ENCODE measurements around the gene SH3BGRL2.
A peak's percentile ranks its signal among the peaks of the same experiment; 100 is the strongest.
"Not testable (repeated sequence)": the region's sequence is repeated elsewhere in the genome, so short reads cannot be mapped to it uniquely, and the experiment has no call there.

The SH3BGRL2 gene

DNA sequence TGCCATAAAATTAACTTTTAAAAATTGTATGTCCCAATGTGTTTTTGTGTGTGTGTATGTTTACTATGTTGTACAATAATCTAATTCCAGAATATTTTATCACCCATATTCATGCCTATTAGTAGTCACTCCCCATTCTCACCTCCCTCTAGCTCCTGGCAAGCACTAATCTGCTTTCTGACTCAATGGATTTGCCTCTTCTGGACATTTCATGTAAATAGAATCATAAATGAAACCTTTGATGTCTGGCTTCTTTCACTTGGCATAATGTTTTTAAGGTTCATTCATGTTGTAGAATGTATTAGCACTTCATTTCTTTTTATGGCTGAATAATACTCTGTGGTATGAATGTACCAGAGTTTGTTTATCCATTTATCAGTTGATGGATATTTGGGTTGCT is 15.4 kb downstream of the SH3BGRL2 start:
- H3K27ac ChIP-seq: no peak overlapping the region
- DNase-seq (ENCODE audit: low read depth, low spot score): no peak

DNA sequence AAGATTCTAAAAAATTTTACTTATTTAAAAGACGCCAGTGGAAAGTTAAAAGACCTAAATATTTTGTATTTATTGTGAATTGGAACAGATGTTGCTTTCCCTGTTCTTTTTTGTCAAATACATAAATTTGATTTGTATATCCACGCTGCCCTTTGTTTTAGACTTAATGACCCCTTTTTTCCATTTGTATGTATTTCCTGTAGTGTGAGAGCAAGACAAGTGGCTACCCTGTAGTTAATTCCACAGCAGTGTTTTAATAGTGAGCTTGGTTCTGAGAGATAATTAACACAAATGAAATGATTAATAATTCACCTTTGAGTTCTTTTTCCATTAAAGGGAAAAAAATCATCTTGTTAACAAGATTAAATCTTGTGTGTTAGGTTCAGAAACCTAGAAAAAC is 16.6 kb downstream of the SH3BGRL2 start:
- no peak for DNase-seq (ENCODE audit: low read depth, low spot score)
- H3K27ac ChIP-seq: no peak overlapping the region

DNA sequence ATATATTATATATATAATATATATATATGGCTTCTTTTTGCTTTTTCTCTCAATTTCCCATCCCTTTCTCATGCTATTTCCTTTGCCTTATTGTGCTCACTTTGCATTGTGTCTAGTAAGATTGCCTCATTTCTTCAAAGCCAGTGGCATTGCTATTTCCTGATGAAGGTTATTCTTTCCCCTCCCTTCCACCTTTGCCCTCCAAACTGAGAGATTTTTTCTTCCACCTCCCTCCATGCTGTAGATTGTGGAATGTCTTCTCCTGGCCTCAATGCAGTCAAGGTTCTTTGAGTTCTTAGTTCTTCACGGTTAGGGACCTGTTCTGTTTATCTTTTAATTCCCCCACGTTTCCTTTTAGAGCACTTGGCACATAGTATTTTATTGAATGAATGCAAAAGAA is 17.2 kb downstream of the SH3BGRL2 start:
- H3K27ac ChIP-seq: no peak overlapping the region
- no peak for DNase-seq (ENCODE audit: low read depth, low spot score)

GRCh38 chr6:79649016-79649415 is 17.9 kb downstream of the SH3BGRL2 start:
- no peak overlapping the region for H3K27ac ChIP-seq
- no peak for DNase-seq (ENCODE audit: low read depth, low spot score)

DNA sequence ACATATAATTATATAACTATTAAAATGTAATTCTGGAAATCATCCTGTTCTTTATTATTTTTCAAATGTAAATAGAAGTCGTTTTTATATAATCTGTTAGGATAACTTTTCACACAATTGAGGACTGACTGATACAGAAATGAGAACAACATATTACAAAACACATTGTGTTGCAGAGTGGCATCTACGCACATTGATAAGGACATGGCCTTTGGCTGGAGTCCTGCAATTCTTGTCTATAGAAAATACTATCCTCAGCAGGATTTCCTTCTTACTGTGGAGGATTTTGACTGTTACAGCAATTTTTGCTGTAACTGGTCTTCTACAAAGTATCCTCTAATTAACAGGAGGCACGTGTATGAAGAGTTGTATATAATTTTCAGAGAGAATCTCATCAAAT is 19.8 kb downstream of the SH3BGRL2 start:
- no peak overlapping the region for H3K27ac ChIP-seq
- no peak for DNase-seq (ENCODE audit: low read depth, low spot score)

DNA sequence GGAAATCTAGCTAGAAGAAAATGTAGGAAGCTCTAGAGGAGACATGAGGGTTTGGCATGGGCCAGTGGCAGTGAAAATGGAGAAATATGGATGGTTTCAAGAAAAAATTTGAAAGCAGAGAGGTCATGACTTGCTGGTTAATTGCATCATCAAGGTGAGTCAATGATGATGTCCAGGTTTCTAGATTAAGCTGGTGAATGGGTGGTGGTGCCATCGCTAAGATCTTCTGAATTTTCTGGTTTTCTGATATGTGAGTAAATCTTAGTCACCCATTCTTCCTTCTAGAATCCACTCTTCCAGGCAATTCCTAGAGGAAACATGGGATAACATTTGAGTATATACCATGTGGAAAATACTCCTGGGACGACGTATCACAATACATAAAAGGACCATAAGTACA is 25.0 kb downstream of the SH3BGRL2 start:
- DNase-seq (ENCODE audit: low read depth, low spot score): no peak
- peak overlapping the region; percentile 21 for H3K27ac ChIP-seq

DNA sequence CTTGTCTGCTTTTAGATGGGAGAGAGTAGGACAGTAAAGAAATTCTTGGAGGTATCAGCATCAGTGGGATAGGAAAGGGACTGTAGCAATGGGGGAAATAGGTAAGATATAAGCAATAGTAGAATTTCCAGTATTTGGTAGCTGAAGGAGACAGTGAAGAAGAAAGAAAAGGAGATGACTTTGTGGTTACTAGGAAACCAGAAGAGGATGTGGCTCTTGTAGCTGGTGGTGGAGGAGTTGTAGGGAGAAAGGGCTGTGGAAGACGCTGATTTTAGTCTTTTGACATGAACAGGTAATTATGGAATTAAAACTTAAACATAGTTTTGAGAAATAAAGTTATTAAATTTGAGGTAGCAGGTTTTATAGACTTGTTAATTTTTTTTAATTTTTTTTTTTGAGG is 26.1 kb downstream of the SH3BGRL2 start:
- no peak for DNase-seq (ENCODE audit: low read depth, low spot score)
- no peak overlapping the region for H3K27ac ChIP-seq

DNA sequence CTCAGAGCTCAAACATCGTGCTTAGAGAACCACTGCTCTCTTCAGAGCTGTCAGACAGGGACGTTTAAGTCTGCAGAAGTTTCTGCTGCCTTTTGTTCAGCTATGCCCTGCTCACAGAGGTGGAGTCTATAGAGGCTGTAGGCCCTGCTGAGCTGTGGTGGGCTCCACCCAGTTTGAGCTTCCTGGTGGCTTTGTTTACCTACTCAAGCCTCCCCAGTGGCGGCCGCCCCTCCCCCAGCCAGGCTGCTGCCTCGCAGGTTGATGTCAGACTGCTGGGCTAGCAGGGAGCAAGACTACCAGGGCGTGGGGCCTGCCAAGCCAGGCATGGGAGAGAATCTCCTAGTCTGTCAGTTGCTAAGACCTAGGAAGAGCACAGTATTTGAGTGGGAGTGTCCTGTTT is 32.5 kb downstream of the SH3BGRL2 start:
- not testable (repeated sequence) for DNase-seq (ENCODE audit: low read depth, low spot score); H3K27ac ChIP-seq

DNA sequence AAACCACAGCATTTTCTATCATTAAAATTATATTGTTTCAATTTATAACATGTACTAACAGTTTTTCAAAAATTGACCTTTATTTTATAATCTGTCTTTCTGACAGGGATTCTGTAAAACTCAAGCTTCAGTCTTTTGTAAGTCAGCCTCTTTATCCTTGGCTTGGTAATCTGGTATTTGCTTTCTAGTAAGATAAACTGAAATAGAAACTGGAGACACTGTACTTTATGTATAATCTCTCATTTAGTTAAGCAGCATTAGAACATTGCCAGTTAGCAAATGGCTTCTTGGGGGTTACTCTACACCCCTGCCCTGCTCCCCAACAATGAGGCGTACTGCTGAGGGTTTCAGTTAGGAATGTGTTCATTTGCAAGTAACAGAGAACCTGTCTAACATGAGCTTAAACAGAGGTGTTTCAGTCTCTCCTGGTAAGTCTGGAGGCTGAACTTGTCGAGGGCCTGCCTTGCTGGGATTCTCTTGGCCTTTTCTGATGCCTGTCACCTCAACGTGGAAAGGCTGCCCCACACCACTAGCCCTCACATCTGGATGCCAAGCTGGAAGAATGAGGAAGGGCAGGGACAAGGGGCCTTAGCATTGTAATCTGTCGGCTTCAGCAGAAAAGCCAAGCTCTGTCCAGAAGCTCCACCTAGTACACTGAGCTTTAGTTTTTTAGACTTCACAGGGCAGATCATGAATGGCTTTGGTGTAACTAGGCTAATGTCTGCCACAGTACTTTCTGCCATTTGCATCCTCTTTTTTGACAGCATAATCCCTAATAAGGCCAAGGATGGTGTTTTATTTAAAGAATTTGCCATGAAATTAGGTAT is 34.8 kb downstream of the SH3BGRL2 start:
- DNase-seq (ENCODE audit: low read depth, low spot score): no peak
- no peak overlapping the region for H3K27ac ChIP-seq

DNA sequence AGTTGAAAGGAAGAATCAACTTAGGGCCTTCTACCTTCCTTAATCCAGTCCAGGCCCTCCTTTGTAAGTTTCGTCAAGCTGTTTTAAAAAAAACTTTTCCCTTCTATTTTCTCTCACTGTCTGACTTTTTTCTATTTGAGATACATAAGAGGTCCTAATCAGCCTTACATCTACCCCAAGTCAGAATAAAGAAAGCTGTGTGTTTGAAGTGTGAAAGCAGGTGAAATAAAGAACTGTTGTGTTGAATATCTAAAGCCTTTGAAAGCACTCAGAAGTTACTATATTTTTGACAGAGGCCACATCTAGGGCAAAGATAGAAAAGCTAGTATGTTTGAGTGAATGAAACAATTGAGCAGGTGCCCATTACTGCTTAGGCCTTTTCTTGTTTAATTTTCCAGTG is 35.5 kb downstream of the SH3BGRL2 start:
- no peak overlapping the region for H3K27ac ChIP-seq
- DNase-seq (ENCODE audit: low read depth, low spot score): no peak

DNA sequence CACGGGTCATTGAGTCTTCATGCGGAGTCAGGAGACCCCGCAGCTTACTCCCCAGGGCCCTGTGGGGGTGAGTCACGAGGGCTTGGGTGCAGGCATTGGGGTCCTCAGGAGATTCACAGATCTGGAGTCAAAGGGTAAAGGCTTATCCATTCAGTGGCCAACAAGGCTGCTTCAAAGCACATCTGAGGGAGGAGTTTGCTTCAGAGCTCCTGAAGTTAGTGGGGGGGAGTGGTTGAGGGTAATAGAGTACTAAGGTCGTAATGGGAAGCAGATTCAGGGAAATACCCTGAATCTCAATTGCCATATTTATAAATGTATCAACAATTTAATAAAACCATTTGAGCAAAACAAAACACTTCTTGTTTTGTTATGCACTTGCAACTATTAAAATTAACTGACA is 37.3 kb downstream of the SH3BGRL2 start:
- no peak overlapping the region for H3K27ac ChIP-seq
- no peak for DNase-seq (ENCODE audit: low read depth, low spot score)

GRCh38 chr6:79669766-79670165 is 38.6 kb downstream of the SH3BGRL2 start:
- H3K27ac ChIP-seq: no peak overlapping the region
- DNase-seq (ENCODE audit: low read depth, low spot score): no peak

DNA sequence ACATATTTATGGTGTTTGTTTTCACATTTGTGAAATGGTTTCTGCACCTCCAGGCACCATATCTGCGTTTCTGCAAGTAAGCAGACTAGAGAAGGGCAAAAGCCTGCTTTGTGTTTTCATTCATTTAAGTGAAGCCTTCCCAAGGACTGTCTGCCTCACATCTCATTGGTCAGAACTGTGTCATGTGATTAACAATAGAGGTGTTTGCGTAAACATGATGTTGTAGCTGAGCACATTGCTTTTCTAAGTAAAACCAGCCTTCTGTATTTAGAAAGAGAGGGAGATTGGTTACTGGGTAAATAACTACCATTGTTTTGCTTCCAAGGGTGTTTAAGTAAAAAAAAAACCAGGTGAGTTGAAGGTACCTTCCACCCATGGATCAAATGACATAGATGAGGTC is 39.7 kb downstream of the SH3BGRL2 start:
- H3K27ac ChIP-seq: peak overlapping the region; percentile 82
- DNase-seq (ENCODE audit: low read depth, low spot score): no peak

GRCh38 chr6:79671600-79672266 is 40.6 kb downstream of the SH3BGRL2 start:
- DNase-seq (ENCODE audit: low read depth, low spot score): peak; percentile 76
- peak overlapping the region; percentile 82 for H3K27ac ChIP-seq

- DNase-seq (ENCODE audit: low read depth, low spot score): no peak
- peak overlapping the region; percentile 82 for H3K27ac ChIP-seq
Measured at GRCh38 chr6:79672631-79673111, 41.5 kb downstream of the SH3BGRL2 start.

GRCh38 chr6:79673947-79674346 is 42.8 kb downstream of the SH3BGRL2 start:
- no peak for DNase-seq (ENCODE audit: low read depth, low spot score)
- H3K27ac ChIP-seq: no peak overlapping the region

DNA sequence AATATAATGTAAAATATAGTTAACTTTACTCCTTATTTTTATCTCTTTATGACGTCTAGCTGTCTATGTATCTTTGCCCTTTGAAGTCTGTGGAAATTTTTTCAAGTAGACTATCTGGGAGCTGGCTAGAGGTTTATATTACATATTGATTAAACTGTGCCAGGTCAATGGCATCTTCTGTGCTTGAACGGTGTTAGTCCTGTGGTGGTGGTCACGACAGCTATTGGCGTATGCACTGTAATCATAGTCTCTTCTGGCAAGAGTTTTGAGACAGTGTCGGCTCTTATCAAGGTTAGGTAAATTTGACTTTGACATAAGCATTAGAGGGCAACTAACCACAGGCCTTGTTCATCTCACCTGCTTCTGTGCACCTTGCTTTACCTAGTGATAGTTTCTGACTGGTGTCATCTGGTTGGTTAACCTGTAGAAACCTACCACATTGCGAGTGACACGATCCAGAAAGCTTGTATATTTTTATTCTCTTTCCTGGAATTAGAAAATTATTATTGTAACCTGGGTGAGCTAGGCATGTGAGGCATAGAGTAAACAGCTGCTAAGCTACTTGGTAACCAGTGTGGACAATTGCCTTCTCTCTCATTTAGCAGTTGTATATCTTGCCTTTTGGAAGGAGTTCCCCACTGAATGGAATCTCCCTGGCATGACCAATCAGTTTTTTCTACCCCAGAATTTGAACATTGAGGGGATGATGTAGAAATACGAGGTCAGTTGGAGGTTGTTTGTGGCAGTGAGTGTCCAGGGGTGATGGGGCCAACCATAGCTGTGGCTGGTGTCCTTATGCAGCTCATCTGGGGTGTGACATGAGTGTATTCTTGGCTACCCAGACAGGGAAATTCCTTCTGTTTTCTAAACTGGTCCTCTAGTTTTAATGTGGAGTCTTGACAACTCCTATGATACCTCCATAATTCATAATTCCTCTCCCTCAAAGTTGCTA is 45.9 kb downstream of the SH3BGRL2 start:
- no peak for DNase-seq (ENCODE audit: low read depth, low spot score)
- H3K27ac ChIP-seq: no peak overlapping the region

GRCh38 chr6:79682682-79683081 is 51.6 kb downstream of the SH3BGRL2 start:
- not testable (repeated sequence) for H3K27ac ChIP-seq; DNase-seq (ENCODE audit: low read depth, low spot score)

GRCh38 chr6:79684876-79685275 is 53.7 kb downstream of the SH3BGRL2 start:
- DNase-seq (ENCODE audit: low read depth, low spot score): no peak
- no peak overlapping the region for H3K27ac ChIP-seq

- H3K27ac ChIP-seq: no peak overlapping the region
- DNase-seq (ENCODE audit: low read depth, low spot score): no peak
Measured at GRCh38 chr6:79686707-79687309, 55.7 kb downstream of the SH3BGRL2 start.
